ENCODE measurements around the gene NAP1L1. TPM values are rescaled to one million over a fixed set of nuclear protein-coding genes. Genes with fewer than 3 reads are reported as not detected.

NAP1L1 gene
- total RNA-seq, 1 experiment from 2014 or later = 837 TPM

DNA sequence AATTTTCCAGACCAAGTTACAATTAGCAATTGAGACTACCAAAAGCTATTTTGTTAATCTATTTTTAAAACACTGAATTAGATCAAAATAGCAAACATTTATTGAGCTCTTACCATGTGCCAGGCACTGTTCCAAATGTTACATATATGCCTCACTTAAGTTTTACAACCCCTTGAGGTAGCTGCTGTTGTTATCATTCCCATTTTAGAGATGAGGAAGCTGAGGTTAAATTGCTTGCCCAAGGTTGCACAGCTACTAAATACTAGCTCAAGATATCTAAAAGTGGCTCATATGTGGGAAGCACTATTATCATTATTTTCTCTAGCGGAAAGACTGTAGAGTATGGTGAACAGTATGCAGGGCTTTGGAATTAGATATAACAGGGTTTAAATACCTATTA, 19.5 kb upstream of the NAP1L1 start:
- no peak for DNase-seq (ENCODE audit: low spot score)
- ChIA-PET POLR2A (ENCODE audit: low non-redundant PET) (no interaction called here), CTCF (no interaction called here)
- BruUV-seq (replicated peaks) = no TSS peak
- H3K27me3 ChIP-seq (replicated peaks; ENCODE audit: insufficient read depth, low read depth, low read length, poor library complexity) = no peaks in the 10 kb centered on the region
- H3K4me1 ChIP-seq (ENCODE audit: insufficient read depth, low read length, poor library complexity, severe bottlenecking) = no peaks in the 10 kb centered on the region
- no peak overlapping the region for H3K4me3 ChIP-seq (ENCODE audit: low read depth, low read length, poor library complexity, severe bottlenecking)
- intact Hi-C loops (cut with micrococcal nuclease; ENCODE audit: unreplicated experiment) = no loop called here
- no peaks in the 10 kb centered on the region for H3K9me3 ChIP-seq (ENCODE audit: low read depth, low read length, poor library complexity, severe bottlenecking)
- H3K36me3 ChIP-seq (ENCODE audit: insufficient read depth, low read length, poor library complexity, severe bottlenecking) = no peaks in the 10 kb centered on the region
- no peak overlapping the region for H3K27ac ChIP-seq (ENCODE audit: low read depth, low read length, poor library complexity, severe bottlenecking)
- TF ChIP-seq, protein P1, sequence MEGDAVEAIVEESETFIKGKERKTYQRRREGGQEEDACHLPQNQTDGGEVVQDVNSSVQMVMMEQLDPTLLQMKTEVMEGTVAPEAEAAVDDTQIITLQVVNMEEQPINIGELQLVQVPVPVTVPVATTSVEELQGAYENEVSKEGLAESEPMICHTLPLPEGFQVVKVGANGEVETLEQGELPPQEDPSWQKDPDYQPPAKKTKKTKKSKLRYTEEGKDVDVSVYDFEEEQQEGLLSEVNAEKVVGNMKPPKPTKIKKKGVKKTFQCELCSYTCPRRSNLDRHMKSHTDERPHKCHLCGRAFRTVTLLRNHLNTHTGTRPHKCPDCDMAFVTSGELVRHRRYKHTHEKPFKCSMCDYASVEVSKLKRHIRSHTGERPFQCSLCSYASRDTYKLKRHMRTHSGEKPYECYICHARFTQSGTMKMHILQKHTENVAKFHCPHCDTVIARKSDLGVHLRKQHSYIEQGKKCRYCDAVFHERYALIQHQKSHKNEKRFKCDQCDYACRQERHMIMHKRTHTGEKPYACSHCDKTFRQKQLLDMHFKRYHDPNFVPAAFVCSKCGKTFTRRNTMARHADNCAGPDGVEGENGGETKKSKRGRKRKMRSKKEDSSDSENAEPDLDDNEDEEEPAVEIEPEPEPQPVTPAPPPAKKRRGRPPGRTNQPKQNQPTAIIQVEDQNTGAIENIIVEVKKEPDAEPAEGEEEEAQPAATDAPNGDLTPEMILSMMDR (conservative IDR thresholded peaks at IDR 0.05; ENCODE audit: low read depth, low read length) = no peak

DNA sequence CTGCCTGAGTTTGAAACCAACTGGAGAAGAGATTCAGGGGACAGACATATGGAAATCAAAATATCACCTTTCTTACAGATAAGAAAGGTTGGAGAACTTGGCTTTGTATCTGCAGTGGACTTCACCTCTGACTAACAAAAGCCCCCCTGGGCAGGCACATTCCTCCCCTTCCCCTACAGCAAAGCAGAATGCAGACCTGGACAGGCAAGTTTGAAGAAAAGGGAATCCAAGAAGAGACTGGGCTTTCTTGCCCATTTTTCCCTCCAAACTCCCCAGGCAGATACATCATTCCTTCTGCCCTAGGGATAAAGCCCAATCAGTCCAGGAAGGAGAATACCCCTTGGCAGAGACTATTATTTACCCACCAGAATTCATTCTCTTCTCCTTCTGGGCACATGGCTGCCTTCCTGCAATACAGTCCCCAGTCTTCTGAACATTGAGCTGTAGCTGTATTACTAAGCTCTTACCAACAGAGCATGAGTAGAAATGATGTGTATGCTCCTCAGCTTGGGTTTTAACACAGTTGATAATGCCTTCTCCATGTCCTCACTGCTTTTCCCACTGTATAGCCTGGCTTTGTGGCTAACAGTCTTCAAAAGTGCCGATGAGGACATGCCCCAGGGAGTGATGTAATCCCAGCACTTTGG, 17.4 kb upstream of the NAP1L1 start:
- Histone ChIP-seq H3K27ac (ENCODE audit: low read depth, low read length, poor library complexity, severe bottlenecking) (no peak overlapping the region), H3K9me3 (ENCODE audit: low read depth, low read length, poor library complexity, severe bottlenecking) (no peaks in the 10 kb centered on the region), H3K4me3 (ENCODE audit: low read depth, low read length, poor library complexity, severe bottlenecking) (no peak overlapping the region), H3K4me1 (ENCODE audit: insufficient read depth, low read length, poor library complexity, severe bottlenecking) (no peaks in the 10 kb centered on the region), H3K27me3 (replicated peaks; ENCODE audit: insufficient read depth, low read depth, low read length, poor library complexity) (no peaks in the 10 kb centered on the region), H3K36me3 (ENCODE audit: insufficient read depth, low read length, poor library complexity, severe bottlenecking) (no peaks in the 10 kb centered on the region)
- intact Hi-C loops (cut with micrococcal nuclease; ENCODE audit: unreplicated experiment) = no loop called here
- BruUV-seq (replicated peaks) = no TSS peak
- ChIA-PET CTCF (no interaction called here), POLR2A (ENCODE audit: low non-redundant PET) (no interaction called here)
- no peak for DNase-seq (ENCODE audit: low spot score)
- TF ChIP-seq EZH2 (IDR thresholded peaks at IDR 0.05; ENCODE audit: borderline replicate concordance, low read depth, low read length, poor library complexity, severe bottlenecking) = no peak
- TF ChIP-seq, protein P1 (conservative IDR thresholded peaks at IDR 0.05; ENCODE audit: low read depth, low read length) = no peak

DNA sequence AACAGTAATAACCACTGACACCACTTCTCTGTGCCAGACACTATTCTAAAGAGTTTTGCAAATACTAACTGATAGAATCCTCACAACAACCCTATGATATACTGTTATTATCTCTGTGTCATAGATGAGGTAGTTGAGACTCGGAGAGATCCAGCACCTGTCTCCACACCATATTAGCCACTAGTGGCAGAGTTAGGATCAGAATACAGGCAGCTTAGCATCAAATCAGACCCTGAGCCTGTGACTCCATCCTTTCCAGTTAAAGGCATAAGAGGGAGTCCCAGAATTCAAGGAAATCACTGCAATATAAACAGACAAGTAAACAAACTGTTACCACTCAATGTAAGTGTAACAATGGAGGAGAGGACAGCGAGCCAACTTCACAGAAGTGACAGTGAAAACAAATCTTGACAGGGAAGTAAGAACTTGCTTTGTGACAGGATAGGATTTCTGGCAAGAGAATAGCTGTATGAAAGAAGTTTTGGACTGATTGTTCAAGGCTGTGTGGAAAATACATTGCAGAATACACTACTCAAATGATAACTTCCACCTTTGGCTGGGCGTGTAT, 11.7 kb upstream of the NAP1L1 start:
- BruUV-seq (replicated peaks) = no TSS peak
- intact Hi-C loops (cut with micrococcal nuclease; ENCODE audit: unreplicated experiment) = no loop called here
- no peak overlapping the region for H3K4me3 ChIP-seq (ENCODE audit: low read depth, low read length, poor library complexity, severe bottlenecking)
- H3K36me3 ChIP-seq (ENCODE audit: insufficient read depth, low read length, poor library complexity, severe bottlenecking) = no peaks in the 10 kb centered on the region
- no peaks in the 10 kb centered on the region for H3K4me1 ChIP-seq (ENCODE audit: insufficient read depth, low read length, poor library complexity, severe bottlenecking)
- POLR2A ChIA-PET (ENCODE audit: low non-redundant PET) = no interaction called here
- CTCF ChIA-PET = no interaction called here
- no peaks in the 10 kb centered on the region for H3K27me3 ChIP-seq (replicated peaks; ENCODE audit: insufficient read depth, low read depth, low read length, poor library complexity)
- no peak for DNase-seq (ENCODE audit: low spot score)
- H3K9me3 ChIP-seq (ENCODE audit: low read depth, low read length, poor library complexity, severe bottlenecking) = no peaks in the 10 kb centered on the region
- H3K27ac ChIP-seq (ENCODE audit: low read depth, low read length, poor library complexity, severe bottlenecking) = no peak overlapping the region
- no peak for TF ChIP-seq EZH2 (IDR thresholded peaks at IDR 0.05; ENCODE audit: borderline replicate concordance, low read depth, low read length, poor library complexity, severe bottlenecking)
- TF ChIP-seq, protein P1 (conservative IDR thresholded peaks at IDR 0.05; ENCODE audit: low read depth, low read length) = no peak

Data from A673 (cell line).